H9 (cell line): ENCODE data around the gene ADAM23. TPM values are rescaled to one million over a fixed set of nuclear protein-coding genes. Genes with fewer than 3 reads are reported as not detected.

Source experiments
- DNase-seq: peaks from one replicate; pipeline ENCODE4 v3.0.0-alpha.2; 2017
- H2AFZ ChIP-seq: one replicate; pipeline ENCODE4 v1.6.1; 2013; ENCODE audit warnings: mild to moderate bottlenecking, low read length, control low read depth, moderate library complexity
- H2AK5ac ChIP-seq: 2 replicates; pipeline ENCODE4 v1.6.1; 2013; ENCODE audit warnings: low read length, control low read depth, mixed read lengths; ENCODE audit not compliant: insufficient read length
- H2BK120ac ChIP-seq: one replicate; pipeline ENCODE4 v1.6.1; 2013; ENCODE audit warnings: low read depth, mild to moderate bottlenecking, low read length, control low read depth, inconsistent platforms; ENCODE audit not compliant: poor library complexity, severe bottlenecking
- H2BK12ac ChIP-seq: 2 replicates; pipeline ENCODE4 v1.6.1; 2013; ENCODE audit warnings: low read length, control low read depth, mixed read lengths, low read depth; ENCODE audit not compliant: insufficient read length
- H2BK15ac ChIP-seq: 2 replicates; pipeline ENCODE4 v1.6.1; 2013; ENCODE audit warnings: low read depth, low read length, control low read depth
- H2BK20ac ChIP-seq: one replicate; pipeline ENCODE4 v1.6.1; 2013; ENCODE audit warnings: low read depth, mild to moderate bottlenecking, low read length, control low read depth, inconsistent platforms; ENCODE audit not compliant: poor library complexity, severe bottlenecking
- H2BK5ac ChIP-seq: 2 replicates; pipeline ENCODE4 v1.6.1; 2013; ENCODE audit warnings: low read length, control low read depth, mixed read lengths; ENCODE audit not compliant: insufficient read length
- H3K14ac ChIP-seq: 2 replicates; pipeline ENCODE4 v1.6.1; 2013; ENCODE audit warnings: low read length, control low read depth; ENCODE audit not compliant: insufficient read depth
- H3K18ac ChIP-seq: 2 replicates; pipeline ENCODE4 v1.6.1; 2013; ENCODE audit warnings: low read depth, mild to moderate bottlenecking, mixed read lengths, low read length, control low read depth; ENCODE audit not compliant: insufficient read length
- H3K23ac ChIP-seq: 2 replicates; pipeline ENCODE4 v1.6.1; 2013; ENCODE audit warnings: low read length, control low read depth, mixed read lengths, low read depth; ENCODE audit not compliant: insufficient read length
- H3K23me2 ChIP-seq: 2 replicates; pipeline ENCODE4 v1.6.1; 2013; ENCODE audit warnings: low read depth, mild to moderate bottlenecking, mixed read lengths, low read length, control low read depth; ENCODE audit not compliant: insufficient read length, poor library complexity, severe bottlenecking
- H3K27ac ChIP-seq: 2 replicates; pipeline ENCODE4 v1.5.1; 2013; ENCODE audit warnings: low read length, control low read depth, mixed read lengths, low read depth; ENCODE audit not compliant: insufficient read length
- H3K27me3 ChIP-seq: 2 replicates; pipeline ENCODE4 v1.6.1; 2013; ENCODE audit warnings: low read length, control low read depth, inconsistent platforms; ENCODE audit not compliant: insufficient read depth
- H3K4ac ChIP-seq: 2 replicates; pipeline ENCODE4 v1.6.1; 2013; ENCODE audit warnings: low read depth, mild to moderate bottlenecking, control low read depth, inconsistent platforms, low read length, moderate library complexity
- H3K4me1 ChIP-seq: 2 replicates; pipeline ENCODE4 v1.6.1; 2013; ENCODE audit warnings: low read length, control low read depth, inconsistent platforms; ENCODE audit not compliant: insufficient read depth
- H3K4me2 ChIP-seq: 2 replicates; pipeline ENCODE4 v1.6.1; 2013; ENCODE audit warnings: low read length, control low read depth, mixed read lengths; ENCODE audit not compliant: insufficient read length, insufficient read depth
- H3K56ac ChIP-seq: 2 replicates; pipeline ENCODE4 v1.6.1; 2013; ENCODE audit warnings: low read depth, mild to moderate bottlenecking, mixed read lengths, low read length, control low read depth; ENCODE audit not compliant: insufficient read length
- H3K79me1 ChIP-seq: 2 replicates; pipeline ENCODE4 v1.6.1; 2013; ENCODE audit warnings: low read depth, mild to moderate bottlenecking, moderate library complexity, low read length, control low read depth, inconsistent platforms; ENCODE audit not compliant: insufficient read depth, poor library complexity, severe bottlenecking
- H3K79me2 ChIP-seq: 2 replicates; pipeline ENCODE4 v1.6.1; 2013; ENCODE audit warnings: low read length, control low read depth, inconsistent platforms; ENCODE audit not compliant: insufficient read depth
- H3K9ac ChIP-seq: 2 replicates; pipeline ENCODE4 v1.6.1; 2013; ENCODE audit warnings: low read length, control low read depth, mixed read lengths; ENCODE audit not compliant: insufficient read length; ENCODE audit errors: extremely low read depth
- H3K9me3 ChIP-seq: one replicate; pipeline ENCODE4 v1.6.1; 2013; ENCODE audit warnings: low read depth, low read length, inconsistent platforms; ENCODE audit not compliant: control insufficient read depth
- H3T11ph ChIP-seq: one replicate; pipeline ENCODE4 v1.6.1; 2013; ENCODE audit warnings: mild to moderate bottlenecking, low read length, control low read depth, inconsistent platforms
- H4K20me1 ChIP-seq: one replicate; pipeline ENCODE4 v1.6.1; 2013; ENCODE audit not compliant: control insufficient read depth, insufficient read length, insufficient read depth
- H4K5ac ChIP-seq: 2 replicates; pipeline ENCODE4 v1.6.1; 2013; ENCODE audit warnings: low read depth, mild to moderate bottlenecking, mixed read lengths, low read length, control low read depth; ENCODE audit not compliant: insufficient read length
- H4K8ac ChIP-seq: replicated peaks from 2 replicates; pipeline ENCODE4 v1.6.1; 2013; ENCODE audit warnings: low read length, control low read depth, mixed read lengths, low read depth; ENCODE audit not compliant: insufficient read length
- H4K91ac ChIP-seq: 2 replicates; pipeline ENCODE4 v1.6.1; 2013; ENCODE audit warnings: low read depth, mild to moderate bottlenecking, moderate library complexity, mixed read lengths, low read length, control low read depth; ENCODE audit not compliant: insufficient read length
- H3K27ac Mint-ChIP-seq, 3 experiments: 2 replicates in 2 of 3; 3 replicates in 1 of 3; pipeline ENCODE4 v1.8.0; 2020 to 2021; ENCODE audit warnings: mixed read lengths in 3 of 3, mild to moderate bottlenecking in 1 of 3, moderate library complexity in 1 of 3
- H3K27me3 Mint-ChIP-seq: 2 replicates; pipeline ENCODE4 v1.8.0; 2021; ENCODE audit warnings: low read depth, mild to moderate bottlenecking, moderate library complexity, mixed read lengths
- H3K36me3 Mint-ChIP-seq, 3 experiments: 2 replicates in 2 of 3; 3 replicates in 1 of 3; pipeline ENCODE4 v1.8.0; 2020 to 2021; ENCODE audit warnings: low read depth in 3 of 3, mixed read lengths in 3 of 3; ENCODE audit not compliant: insufficient read depth in 1 of 3
- H3K4me1 Mint-ChIP-seq, 2 experiments: 2 replicates each; pipeline ENCODE4 v1.8.0; 2020; ENCODE audit warnings: mixed read lengths in 2 of 2
- H3K4me3 Mint-ChIP-seq, 2 experiments: 2 replicates in 1 of 2; 3 replicates in 1 of 2; pipeline ENCODE4 v1.8.0; 2020 to 2021; ENCODE audit warnings: mild to moderate bottlenecking in 2 of 2, mixed read lengths in 2 of 2, moderate library complexity in 1 of 2
- H3K9me3 Mint-ChIP-seq, 2 experiments: 2 replicates in 1 of 2; 3 replicates in 1 of 2; pipeline ENCODE4 v1.8.0; 2020; ENCODE audit warnings: mild to moderate bottlenecking in 2 of 2, mixed read lengths in 2 of 2, moderate library complexity in 1 of 2
- CTCF ChIP-seq: fragments of 200-600 bp; sonication (generic); conservative IDR thresholded peaks from 3 replicates; pipeline ENCODE4 v1.8.0; 2021; ENCODE audit warnings: antibody characterized with exemption, mild to moderate bottlenecking
- WGBS: extraction: QIAGEN DNeasy Blood & Tissue Kit; methylation state at CpG from one replicate; pipeline ENCODE4 v1.1.7; 2013; ENCODE audit warnings: missing lambda C conversion rate, low lambda C conversion rate, mixed read lengths; ENCODE audit not compliant: insufficient read length; ENCODE audit errors: extremely low coverage; 5-methylcytosine and 5-hydroxymethylcytosine counted together
- total RNA-seq: library from RNA; stranded (reverse); gene quantifications from 2 replicates; pipeline ENCODE4 v1.2.1, GENCODE V29; 2021

The ADAM23 gene
- total RNA-seq, 1 experiment from 2014 or later, result 21.4 TPM

- no peak overlapping the region for H4K91ac ChIP-seq
- no peak overlapping the region for H3K27ac ChIP-seq
- no peak overlapping the region for H4K8ac ChIP-seq
- H2BK20ac ChIP-seq, result no peak overlapping the region
- DNase-seq, result no peak
- H3K9ac ChIP-seq, result no peak overlapping the region
- no peak overlapping the region for H2BK15ac ChIP-seq
- no peak overlapping the region for H3K23ac ChIP-seq
- no peak overlapping the region for H3K4ac ChIP-seq
- H3K79me1 ChIP-seq, result no peaks in the 10 kb centered on the region
- H3K4me2 ChIP-seq, result no peak overlapping the region
- Mint-ChIP-seq H3K27me3 (no peaks in the 10 kb centered on the region), H3K36me3 (peaks cover 2 to 11% (median 7%) of the 10 kb centered on the region in 3 experiments; a peak in 5 of 7 replicates), H3K4me3 (peak overlapping the region in 1 of 2 experiments; percentile 32; a peak in 1 of 5 replicates), H3K4me1 (peaks cover 5 to 9% of the 10 kb centered on the region in 2 experiments), H3K9me3 (no peaks in the 10 kb centered on the region), H3K27ac (no peak overlapping the region)
- H2BK5ac ChIP-seq, result no peak overlapping the region
- H3K9me3 ChIP-seq, result no peaks in the 10 kb centered on the region
- no peak overlapping the region for H2AK5ac ChIP-seq
- TF ChIP-seq CTCF, result no peak
- no peaks in the 10 kb centered on the region for H3K27me3 ChIP-seq
- no peak overlapping the region for H3T11ph ChIP-seq
- no peaks in the 10 kb centered on the region for H3K23me2 ChIP-seq
- H4K5ac ChIP-seq, result no peak overlapping the region
- no peaks in the 10 kb centered on the region for H3K79me2 ChIP-seq
- no peak overlapping the region for H3K14ac ChIP-seq
- no peak overlapping the region for H2AFZ ChIP-seq
- H3K4me1 ChIP-seq, result no peaks in the 10 kb centered on the region
- no peak overlapping the region for H3K56ac ChIP-seq
- no peak overlapping the region for H3K18ac ChIP-seq
- H2BK12ac ChIP-seq, result no peak overlapping the region
- no peak overlapping the region for H2BK120ac ChIP-seq
- WGBS, result no CpG with 5 or more reads among the region's 6 CpGs
- H4K20me1 ChIP-seq, result no peaks in the 10 kb centered on the region
Observed at GRCh38 chr2:206614811-206615210, 171.5 kb downstream of the ADAM23 start.
